Progenitor cell of endocrine pancreas (in vitro differentiated cells): ENCODE results near the gene TRH. TPM values are rescaled to one million over a fixed set of nuclear protein-coding genes. Genes with fewer than 3 reads are reported as not detected.

Source experiments
- DNase-seq: peaks from one replicate; pipeline ENCODE4 v3.0.0; 2021; ENCODE audit warnings: low spot score; ENCODE audit not compliant: unreplicated experiment
- H3K27ac Mint-ChIP-seq: 2 replicates; pipeline ENCODE4 v1.8.0; 2021; ENCODE audit warnings: mild to moderate bottlenecking, moderate library complexity, mixed read lengths
- H3K27me3 Mint-ChIP-seq: 2 replicates; pipeline ENCODE4 v1.8.0; 2021; ENCODE audit warnings: mixed read lengths
- H3K36me3 Mint-ChIP-seq: 2 replicates; pipeline ENCODE4 v1.8.0; 2022; ENCODE audit warnings: mixed read lengths; ENCODE audit not compliant: insufficient read depth
- H3K4me1 Mint-ChIP-seq: 2 replicates; pipeline ENCODE4 v1.8.0; 2021; ENCODE audit warnings: low read depth, mixed read lengths
- H3K4me3 Mint-ChIP-seq: 2 replicates; pipeline ENCODE4 v1.8.0; 2021; ENCODE audit warnings: low read depth, mild to moderate bottlenecking, moderate library complexity, mixed read lengths
- H3K9me3 Mint-ChIP-seq: 2 replicates; pipeline ENCODE4 v1.8.0; 2021; ENCODE audit warnings: low read depth, mixed read lengths
- total RNA-seq: library from RNA; stranded (reverse); gene quantifications from 2 replicates; pipeline ENCODE4 v1.2.1, GENCODE V29; 2021
- TF ChIP-seq, protein P1 (sequence below): fragments of 200-600 bp; sonication (generic); IDR thresholded peaks from one replicate; pipeline ENCODE4 v1.5.0; 2021; ENCODE audit warnings: antibody characterized with exemption, mild to moderate bottlenecking; ENCODE audit not compliant: unreplicated experiment

Gene TRH
- total RNA-seq, 1 donor from 2014 or later = 0.36 TPM

- H3K36me3 Mint-ChIP-seq = no peaks in the 10 kb centered on the region
- H3K4me3 Mint-ChIP-seq = no peak overlapping the region
- H3K4me1 Mint-ChIP-seq = no peaks in the 10 kb centered on the region
- no peak for DNase-seq
- no peak overlapping the region for H3K27ac Mint-ChIP-seq
- H3K9me3 Mint-ChIP-seq = no peaks in the 10 kb centered on the region
- peaks cover 13% of the 10 kb centered on the region for H3K27me3 Mint-ChIP-seq
- TF ChIP-seq, protein P1, sequence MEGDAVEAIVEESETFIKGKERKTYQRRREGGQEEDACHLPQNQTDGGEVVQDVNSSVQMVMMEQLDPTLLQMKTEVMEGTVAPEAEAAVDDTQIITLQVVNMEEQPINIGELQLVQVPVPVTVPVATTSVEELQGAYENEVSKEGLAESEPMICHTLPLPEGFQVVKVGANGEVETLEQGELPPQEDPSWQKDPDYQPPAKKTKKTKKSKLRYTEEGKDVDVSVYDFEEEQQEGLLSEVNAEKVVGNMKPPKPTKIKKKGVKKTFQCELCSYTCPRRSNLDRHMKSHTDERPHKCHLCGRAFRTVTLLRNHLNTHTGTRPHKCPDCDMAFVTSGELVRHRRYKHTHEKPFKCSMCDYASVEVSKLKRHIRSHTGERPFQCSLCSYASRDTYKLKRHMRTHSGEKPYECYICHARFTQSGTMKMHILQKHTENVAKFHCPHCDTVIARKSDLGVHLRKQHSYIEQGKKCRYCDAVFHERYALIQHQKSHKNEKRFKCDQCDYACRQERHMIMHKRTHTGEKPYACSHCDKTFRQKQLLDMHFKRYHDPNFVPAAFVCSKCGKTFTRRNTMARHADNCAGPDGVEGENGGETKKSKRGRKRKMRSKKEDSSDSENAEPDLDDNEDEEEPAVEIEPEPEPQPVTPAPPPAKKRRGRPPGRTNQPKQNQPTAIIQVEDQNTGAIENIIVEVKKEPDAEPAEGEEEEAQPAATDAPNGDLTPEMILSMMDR = no peak
Measured at GRCh38 chr3:129936757-129937156, 37.8 kb upstream of the TRH start.

GRCh38 chr3:129937717-129938116, 36.8 kb upstream of the TRH start:
- Mint-ChIP-seq H3K27me3 (peaks cover 16% of the 10 kb centered on the region), H3K4me1 (peaks cover 2% of the 10 kb centered on the region), H3K27ac (no peak overlapping the region), H3K9me3 (no peaks in the 10 kb centered on the region), H3K4me3 (no peak overlapping the region), H3K36me3 (no peaks in the 10 kb centered on the region)
- no peak for DNase-seq
- TF ChIP-seq, protein P1 = no peak

DNA sequence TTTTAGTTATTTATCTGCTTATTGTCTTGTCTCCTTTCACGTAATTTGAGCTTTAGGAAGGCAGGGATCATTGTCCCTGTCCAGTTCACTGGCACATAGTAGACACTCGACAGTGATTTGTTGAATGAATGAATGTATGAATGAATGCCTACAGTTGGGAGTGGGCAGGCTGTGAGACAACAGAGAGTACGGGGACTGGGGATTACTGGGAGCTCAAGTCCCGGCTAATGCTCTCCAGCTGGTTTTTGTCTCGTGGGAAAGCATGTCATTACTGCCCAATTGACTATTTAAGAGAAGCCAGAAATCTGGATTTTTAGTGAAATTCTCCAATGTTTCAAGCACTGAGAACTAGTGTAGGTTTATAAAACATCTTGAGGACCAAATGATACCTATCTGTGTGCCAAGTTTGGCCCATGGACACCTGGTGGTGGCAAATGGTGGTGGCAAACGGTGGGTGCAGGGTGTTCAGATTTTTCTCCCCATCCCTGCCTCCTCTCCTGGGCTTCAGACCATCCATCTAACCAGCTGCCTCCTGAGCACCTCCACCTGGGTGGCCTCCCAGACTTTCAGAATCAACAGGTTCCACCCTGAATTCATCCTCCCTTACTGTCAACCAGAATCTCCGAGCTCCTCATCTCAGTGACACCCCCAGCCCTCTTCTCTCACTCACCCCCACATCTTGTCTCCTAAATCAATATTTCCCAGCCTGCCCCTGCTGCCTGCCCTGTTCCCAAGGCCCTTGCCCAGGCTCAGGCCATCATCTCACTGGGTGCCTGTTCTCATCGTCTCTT, 36.2 kb upstream of the TRH start:
- H3K27me3 Mint-ChIP-seq = peaks cover 19% of the 10 kb centered on the region
- TF ChIP-seq, protein P1 = no peak
- peaks cover 2% of the 10 kb centered on the region for H3K4me1 Mint-ChIP-seq
- no peaks in the 10 kb centered on the region for H3K36me3 Mint-ChIP-seq
- no peaks in the 10 kb centered on the region for H3K9me3 Mint-ChIP-seq
- no peak for DNase-seq
- no peak overlapping the region for H3K4me3 Mint-ChIP-seq
- no peak overlapping the region for H3K27ac Mint-ChIP-seq

- Mint-ChIP-seq H3K27ac (no peak overlapping the region), H3K9me3 (peaks cover 6% of the 10 kb centered on the region), H3K4me3 (no peak overlapping the region), H3K36me3 (no peaks in the 10 kb centered on the region), H3K27me3 (peaks cover 13% of the 10 kb centered on the region), H3K4me1 (peaks cover 2% of the 10 kb centered on the region)
- TF ChIP-seq, protein P1 = no peak
- DNase-seq = no peak
Measured at GRCh38 chr3:129940086-129940485, 34.4 kb upstream of the TRH start.

DNA sequence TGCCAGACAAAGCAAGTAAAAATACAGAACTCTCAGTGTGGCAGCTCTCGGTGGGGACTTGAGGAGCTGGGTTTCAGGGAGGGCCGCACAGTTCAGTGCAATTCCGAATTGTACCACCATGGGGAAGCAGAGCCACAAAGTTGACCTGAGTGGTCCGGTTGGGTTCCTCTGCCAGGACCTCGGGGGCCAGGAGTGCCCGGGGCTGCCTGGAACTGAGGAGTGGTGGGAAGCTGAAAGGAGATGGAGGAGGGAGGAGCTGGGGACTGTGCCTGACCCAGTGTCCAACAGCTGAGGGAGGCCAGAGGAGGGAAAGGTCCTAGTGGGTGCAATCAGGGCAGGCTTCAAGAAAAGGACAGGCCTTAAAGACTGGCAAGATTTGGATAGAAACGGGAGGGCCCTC, 32.2 kb upstream of the TRH start:
- DNase-seq = peak; percentile 57
- Mint-ChIP-seq H3K4me1 (peaks cover 2% of the 10 kb centered on the region), H3K27ac (no peak overlapping the region), H3K27me3 (peaks cover 15% of the 10 kb centered on the region), H3K9me3 (peaks cover 6% of the 10 kb centered on the region), H3K4me3 (no peak overlapping the region), H3K36me3 (no peaks in the 10 kb centered on the region)
- TF ChIP-seq, protein P1 = peak; percentile 84
